HG03039 (cell line): ENCODE results near the gene CERK.
"Not testable (repeated sequence)": the region's sequence is repeated elsewhere in the genome, so short reads cannot be mapped to it uniquely, and the experiment has no call there.

Experiments used
- ATAC-seq: cut with Tn5 transposase; IDR thresholded peaks from one replicate; pipeline ENCODE4 v1.9.1; 2021; ENCODE audit warnings: mild to moderate bottlenecking, moderate library complexity; ENCODE audit not compliant: unreplicated experiment

The CERK gene

GRCh38 chr22:46652081-46652846, 85.8 kb downstream of the CERK start:
- ATAC-seq: no peak

GRCh38 chr22:46651316-46651715, 86.7 kb downstream of the CERK start:
- no peak for ATAC-seq

GRCh38 chr22:46650078-46650810, 87.8 kb downstream of the CERK start:
- ATAC-seq: no peak

- ATAC-seq: no peak
Measured at GRCh38 chr22:46649141-46650077, 88.6 kb downstream of the CERK start.

- ATAC-seq: not testable (repeated sequence)
Measured at GRCh38 chr22:46648225-46648820, 89.7 kb downstream of the CERK start.

- ATAC-seq: no peak
Measured at GRCh38 chr22:46646531-46647215, 91.4 kb downstream of the CERK start.

GRCh38 chr22:46642840-46643480, 95.1 kb downstream of the CERK start:
- not testable (repeated sequence) for ATAC-seq

- no peak for ATAC-seq
Measured at GRCh38 chr22:46641811-46642266, 96.2 kb downstream of the CERK start.

GRCh38 chr22:46640293-46641055, 97.6 kb downstream of the CERK start:
- no peak for ATAC-seq

GRCh38 chr22:46639843-46640242, 98.2 kb downstream of the CERK start:
- no peak for ATAC-seq

GRCh38 chr22:46638601-46639431, 99.2 kb downstream of the CERK start:
- ATAC-seq: no peak

- ATAC-seq: no peak
Measured at GRCh38 chr22:46637711-46638600, 100.1 kb downstream of the CERK start.

- ATAC-seq: no peak
Measured at GRCh38 chr22:46636221-46637002, 101.6 kb downstream of the CERK start.

GRCh38 chr22:46635756-46636155, 102.3 kb downstream of the CERK start:
- no peak for ATAC-seq

GRCh38 chr22:46634973-46635685, 102.9 kb downstream of the CERK start:
- ATAC-seq: not testable (repeated sequence)
